ENCODE measurements around the gene PPIB. TPM values are rescaled to one million over a fixed set of nuclear protein-coding genes. Genes with fewer than 3 reads are reported as not detected.
A peak's percentile ranks its signal among the peaks of the same experiment; 100 is the strongest.

The PPIB gene
- 256 TPM for polyA plus RNA-seq (ENCODE audit: insufficient read length)

DNA sequence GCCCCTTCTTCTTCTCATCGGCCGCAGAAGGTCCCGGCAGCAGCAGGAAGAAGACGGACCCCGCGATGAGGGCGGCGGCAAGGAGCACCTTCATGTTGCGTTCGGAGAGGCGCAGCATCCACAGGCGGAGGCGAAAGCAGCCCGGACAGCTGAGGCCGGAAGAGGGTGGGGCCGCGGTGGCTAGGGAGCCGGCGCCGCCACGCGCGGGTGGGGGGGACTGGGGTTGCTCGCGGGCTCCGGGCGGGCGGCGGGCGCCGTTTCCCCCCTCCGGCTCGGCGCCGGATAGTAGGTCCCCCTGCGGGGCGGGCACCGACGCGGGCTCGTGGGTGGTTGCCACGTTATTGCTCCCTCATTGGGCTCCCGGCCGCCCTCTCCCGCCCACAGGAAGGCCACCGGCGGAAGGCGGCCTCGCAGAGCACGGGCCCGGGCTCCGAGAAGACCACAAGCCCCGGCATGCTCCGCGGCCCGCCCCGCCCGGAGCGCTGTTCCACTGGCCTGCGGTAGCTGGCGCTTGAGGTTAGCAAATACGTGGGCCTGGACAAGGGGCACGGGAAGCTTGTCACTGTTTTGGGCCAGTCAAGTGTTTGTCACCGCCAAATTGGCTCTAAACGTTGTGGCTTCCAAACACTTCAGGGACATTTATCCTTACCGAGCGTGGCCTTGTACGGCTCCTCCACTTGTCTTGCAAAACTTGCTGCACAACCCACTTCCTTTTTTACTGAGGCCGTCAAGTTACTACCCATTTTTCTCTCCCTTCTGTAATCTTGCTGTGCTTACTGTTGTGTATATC is at the start of gene PPIB:
Gene PPIB (minus strand): TSS at position 154 of the 790 bp plus-strand sequence. CDS start 36 bp downstream, at position 118.
- peak; percentile 88 for DNase-seq (ENCODE audit: low read depth)

DNA sequence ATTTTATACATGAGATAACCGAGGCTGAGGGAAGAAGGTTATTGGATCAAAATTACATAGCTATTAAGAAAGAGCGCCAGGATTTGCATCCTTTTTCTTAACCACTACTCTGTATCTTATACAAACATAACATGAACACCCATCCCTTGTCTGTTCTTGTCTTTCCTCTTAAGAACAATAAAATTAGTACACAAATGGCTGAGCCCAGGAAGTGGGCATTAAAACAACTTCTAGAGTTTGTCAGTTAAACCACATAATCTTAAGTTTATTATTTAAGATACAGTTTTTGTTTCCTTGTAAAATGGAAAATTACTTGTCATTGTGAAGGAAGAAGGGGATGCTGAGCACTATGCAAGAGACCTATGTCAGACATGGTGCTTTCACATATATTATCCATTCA is 48.9 kb upstream of the PPIB start:
- DNase-seq (ENCODE audit: low read depth), result no peak

DNA sequence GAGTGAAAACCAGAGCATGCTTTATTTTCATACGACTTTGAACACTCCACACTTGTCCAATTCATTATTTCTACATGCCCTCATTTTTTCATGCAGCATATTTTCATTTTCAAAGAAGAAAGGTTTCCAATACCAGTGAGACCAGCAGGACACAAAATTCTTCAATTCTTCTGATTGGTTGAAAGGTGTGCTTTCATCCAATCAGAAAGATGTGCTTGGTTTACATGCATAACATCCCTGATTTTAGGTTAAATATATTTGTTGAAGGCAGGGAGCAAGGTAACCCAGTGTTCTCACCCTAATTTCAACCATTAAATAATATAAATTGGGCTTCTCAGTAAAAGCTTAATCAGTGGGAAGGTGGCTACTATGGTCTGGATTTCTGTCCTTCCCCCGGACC is 47.5 kb upstream of the PPIB start:
- DNase-seq (ENCODE audit: low read depth), result no peak

DNA sequence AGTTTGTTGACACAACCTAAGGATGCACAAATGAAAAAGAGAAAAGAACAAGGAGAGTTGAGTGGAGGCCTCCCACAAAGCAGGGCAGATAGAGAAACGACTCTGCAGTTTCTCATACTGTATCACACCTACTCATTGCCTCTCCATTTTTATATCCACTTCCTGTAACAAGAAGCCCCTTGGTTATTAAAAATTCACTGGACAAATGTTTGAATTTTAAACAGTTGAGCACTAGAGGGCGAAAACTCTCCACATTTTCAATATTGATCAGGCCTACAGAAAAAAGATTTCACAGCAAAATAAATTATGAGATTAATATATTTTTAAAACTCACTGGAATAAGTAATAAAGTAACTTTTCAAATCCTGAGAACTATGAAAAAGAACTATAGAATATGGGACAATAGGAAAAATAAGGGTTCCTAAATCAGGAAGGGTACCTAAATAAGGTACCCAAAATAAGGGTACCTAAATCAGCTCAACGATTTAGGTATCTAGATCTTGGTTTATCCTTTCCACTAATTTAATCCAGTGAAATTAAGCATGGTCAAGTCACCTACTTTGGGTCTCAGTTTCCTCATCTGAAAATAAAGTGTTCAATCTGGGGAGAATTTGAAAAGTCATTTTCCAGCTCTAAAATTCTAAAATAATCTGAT is 47.0 kb upstream of the PPIB start:
- DNase-seq (ENCODE audit: low read depth), result peak; percentile 24

DNA sequence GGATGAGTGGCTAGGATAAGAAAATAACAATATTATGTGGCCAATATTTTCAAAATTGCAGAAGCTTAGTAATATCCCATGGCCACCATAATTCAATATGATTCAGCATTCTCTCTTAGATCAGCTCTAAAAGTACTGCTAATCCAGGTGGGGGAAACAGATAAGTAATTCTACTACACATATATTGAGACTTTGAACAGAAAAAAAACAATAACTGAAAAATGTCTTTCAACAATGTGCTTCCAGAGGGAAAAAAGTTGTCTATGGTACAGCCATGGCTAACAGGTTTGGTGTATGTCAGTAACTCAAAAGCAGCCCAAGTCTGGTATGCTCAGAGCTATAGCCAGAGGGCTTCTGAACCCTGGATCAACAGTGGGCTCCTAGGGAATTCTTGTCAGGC is 42.4 kb upstream of the PPIB start:
- DNase-seq (ENCODE audit: low read depth), result no peak

DNA sequence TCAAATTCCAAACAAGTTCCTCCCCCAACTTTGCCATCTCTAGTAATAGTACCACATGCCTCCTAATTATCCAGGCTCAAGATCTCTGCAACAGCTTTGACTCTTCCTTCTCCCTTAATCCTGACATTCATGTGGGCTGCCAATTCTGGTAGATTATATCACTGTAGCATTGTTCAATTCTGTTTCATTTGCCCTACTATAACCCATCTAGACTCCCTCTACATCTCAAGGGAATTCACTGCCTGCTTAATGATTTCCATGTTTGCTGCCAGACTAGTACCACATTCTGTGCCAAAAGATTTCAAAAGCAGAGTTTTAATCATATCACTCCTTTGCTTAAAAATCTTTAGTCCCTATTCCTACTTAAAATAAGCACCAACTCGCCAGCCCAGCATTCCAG is 34.6 kb upstream of the PPIB start:
- DNase-seq (ENCODE audit: low read depth), result no peak

DNA sequence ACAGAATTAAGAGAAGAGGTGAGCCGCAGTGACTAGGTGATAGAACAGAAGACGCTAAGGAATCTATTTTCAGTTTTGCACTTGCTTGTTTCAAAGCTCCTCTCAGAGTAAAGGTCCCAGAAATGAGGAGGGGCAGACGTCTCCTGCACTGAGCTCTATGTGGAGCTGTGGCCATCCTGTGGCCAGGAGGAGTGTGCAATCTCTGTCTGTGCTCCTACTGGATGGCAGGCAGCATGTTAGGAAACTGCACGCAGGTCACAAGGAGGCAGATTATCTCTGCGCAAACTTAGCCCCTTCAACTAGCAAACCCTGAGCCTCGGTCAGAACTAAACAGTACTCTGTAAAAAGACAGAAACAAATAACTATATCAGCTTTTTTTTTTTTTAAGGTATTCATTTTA is 31.1 kb upstream of the PPIB start:
- no peak for DNase-seq (ENCODE audit: low read depth)

DNA sequence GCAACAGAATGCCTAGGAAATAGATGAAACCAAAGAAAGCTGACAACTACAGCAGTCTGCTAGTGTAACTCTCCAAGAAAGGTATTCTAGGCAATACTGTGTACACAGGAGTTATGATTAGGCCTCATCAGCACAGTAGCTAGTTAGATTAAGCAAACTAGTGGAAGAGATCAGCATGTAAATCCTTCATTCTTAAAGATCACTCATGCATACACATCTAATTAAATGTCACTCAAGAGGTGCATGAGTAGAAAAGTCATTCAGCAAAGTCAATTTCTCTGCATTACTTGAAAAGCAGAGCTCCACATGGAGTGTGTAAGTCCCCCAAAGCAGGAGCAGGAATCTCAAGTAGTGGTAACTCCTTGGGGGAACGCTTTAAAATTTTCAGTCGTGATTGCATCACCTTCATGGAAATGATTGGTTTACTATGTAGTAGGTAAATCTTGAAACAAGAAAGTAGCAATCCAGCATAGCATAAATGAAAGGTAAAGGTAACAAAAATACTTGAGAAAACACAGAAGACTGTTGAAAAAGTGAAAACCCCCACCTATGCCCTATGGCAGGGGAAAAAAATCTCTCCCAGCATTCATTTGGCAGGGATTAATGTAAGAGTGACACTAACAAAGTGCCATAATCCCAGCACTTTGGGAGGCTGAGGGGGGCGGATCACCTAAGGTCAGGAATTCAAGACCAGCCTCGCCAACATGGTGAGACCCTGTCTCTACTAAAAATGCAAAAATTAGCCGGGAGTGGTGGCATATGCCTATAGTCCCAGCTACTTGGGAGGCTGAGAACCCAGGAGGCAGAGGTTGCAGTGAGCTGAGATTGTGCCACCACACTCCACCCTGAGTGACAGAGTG is 29.4 kb upstream of the PPIB start:
- DNase-seq (ENCODE audit: low read depth), result no peak

DNA sequence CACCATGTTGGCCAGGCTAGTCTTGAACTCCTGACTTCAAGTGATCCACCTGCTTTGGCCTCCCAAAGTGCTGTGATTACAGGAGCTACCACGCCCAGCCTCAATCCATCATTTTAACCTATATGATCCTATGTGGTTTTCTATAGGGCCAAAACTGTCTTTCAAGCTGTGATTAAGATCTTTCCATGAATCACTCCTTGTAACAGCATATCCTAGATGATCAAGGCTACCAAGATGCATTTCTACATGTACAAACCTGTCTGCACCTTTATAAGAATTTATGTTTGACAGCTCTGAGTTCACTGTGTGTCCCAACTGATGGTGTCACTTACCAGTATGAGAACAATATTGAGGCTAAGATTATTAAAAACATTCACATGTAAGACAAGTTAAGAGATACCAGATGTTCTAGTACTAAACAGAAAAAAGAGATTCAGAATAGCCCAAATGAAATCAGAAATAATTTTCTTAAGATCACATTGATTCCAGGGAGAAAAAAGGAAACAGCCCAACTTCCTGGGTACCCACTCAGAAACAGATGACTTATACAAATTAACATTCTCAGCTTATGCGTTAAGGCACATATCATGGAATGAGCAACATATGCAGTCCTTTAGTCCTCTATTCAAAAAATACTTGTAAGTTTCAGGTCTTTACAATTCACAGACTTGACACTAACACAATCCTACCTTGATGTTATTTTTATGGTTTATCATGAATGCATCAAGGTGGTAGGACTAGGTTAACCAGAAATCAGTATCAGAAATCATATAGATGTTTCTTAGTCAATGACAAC is 24.8 kb upstream of the PPIB start:
- no peak for DNase-seq (ENCODE audit: low read depth)

DNA sequence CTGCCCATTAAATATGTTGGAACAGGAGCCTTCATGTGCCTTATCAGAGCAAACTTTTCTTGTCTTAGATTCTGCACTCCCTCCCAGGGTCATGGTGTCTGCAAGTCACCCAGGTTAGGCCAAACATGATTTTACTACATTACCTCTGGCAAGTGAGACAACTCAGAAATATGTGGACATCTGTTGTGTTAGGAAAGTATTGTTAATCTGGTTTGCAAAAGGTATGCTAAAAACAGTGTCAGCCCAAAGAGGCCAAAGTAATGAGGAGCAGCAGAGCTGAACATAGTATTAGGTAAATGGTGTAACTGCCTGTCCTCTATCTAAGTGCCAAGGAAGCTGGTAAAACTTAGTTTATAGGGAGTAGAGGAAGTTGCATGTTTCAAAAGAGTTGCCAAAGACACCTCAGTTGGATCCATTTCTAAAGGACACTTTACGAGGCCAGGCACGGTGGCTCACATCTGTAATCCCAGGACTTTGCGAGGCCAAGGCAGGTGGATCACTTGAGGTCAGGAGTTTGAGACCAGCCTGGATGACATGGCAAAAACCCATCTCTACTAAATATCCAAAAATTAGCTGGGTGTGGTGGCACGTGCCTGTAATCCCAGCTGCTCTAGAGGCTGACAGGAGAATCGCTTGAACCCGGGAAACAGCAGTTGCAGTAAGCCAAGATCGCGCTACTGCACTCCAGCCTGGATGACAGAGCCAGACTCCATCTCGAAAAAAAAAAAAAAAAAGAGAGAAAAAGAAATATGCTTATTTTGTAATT is 22.5 kb upstream of the PPIB start:
- no peak for DNase-seq (ENCODE audit: low read depth)

DNA sequence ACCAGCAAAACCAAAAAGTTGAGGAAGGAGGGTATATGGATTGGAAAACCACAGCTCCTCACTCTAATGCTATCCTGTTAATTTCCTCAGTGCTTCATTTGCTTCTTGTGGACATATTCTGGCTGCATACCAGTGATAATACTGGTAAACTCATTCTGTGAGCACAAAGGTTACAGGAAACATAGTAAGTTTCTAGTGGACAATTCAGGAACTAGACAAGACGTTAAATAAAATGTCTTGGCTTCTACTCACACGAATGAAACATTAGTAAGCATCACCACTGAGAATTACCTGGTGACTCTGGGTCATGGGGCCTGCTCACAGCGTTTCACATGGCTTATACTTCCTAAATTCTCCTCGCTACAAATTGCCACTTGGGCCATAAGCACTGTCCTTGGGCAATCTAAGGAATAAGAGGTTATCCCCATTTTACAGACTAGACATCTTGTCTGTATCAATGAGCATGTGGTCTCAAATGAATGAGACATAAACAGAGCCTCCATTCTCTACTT is 20.1 kb upstream of the PPIB start:
- no peak for DNase-seq (ENCODE audit: low read depth)

DNA sequence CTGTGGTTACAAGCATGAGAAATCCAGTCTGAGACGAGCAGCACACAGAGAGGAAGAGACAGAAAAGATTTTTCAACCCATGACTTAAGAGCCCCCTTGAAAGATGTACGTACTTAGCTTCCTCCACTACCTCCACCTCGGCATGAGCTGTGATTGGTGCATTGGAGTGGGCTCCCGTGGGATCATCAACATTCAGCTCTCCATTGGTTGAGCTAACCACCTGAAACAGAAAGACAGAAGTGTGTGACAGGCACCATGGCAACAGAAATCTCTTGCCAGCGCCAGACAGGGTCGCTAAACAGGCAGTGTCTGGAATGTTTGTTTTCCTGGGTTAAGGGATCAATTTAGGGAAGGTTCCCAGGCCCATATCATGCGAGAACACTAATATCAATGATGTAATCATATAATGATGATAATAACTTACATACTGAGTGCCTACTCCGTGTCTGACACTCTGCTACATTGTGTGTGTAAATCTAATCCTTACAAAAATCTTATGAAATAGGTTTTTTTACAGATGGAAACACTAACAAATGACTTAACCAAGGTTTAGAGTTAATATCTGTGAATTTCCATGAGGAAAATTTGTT is 17.5 kb upstream of the PPIB start:
- no peak for DNase-seq (ENCODE audit: low read depth)

DNA sequence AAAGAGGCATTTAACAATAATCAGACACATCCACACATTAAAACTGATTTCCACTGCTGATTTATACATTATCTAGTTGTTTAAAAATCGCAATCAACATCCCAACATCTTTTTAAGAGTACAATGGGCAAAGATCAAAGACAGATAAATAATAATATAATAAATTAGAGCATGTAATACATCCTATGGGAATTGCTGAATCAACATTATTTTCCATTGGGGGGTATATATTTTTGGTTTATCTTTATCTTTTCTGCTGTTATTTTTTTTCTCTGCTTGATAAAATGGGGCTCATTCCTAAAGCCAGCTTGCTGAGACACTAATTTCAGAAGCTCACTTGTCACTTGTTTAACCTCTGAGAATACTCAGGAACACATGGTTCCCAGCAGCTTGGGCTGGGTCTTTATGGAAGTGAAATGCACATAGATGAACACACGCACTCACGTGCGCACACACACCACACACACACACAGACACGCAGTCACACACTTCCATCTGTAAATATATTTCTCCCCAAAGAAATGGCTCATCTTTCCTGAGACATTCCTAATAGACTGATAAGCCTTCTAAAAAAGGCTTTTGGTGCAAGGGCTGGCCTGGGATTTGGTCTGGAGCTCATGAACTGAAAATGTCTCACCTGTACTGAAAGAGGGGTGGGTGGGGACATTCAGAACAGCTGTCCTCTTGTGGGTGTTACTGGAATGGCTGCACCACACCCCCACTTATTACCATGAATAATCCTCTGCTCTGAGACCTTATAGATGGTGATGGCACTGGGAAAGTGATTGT is 3.5 kb upstream of the PPIB start:
- no peak for DNase-seq (ENCODE audit: low read depth)

DNA sequence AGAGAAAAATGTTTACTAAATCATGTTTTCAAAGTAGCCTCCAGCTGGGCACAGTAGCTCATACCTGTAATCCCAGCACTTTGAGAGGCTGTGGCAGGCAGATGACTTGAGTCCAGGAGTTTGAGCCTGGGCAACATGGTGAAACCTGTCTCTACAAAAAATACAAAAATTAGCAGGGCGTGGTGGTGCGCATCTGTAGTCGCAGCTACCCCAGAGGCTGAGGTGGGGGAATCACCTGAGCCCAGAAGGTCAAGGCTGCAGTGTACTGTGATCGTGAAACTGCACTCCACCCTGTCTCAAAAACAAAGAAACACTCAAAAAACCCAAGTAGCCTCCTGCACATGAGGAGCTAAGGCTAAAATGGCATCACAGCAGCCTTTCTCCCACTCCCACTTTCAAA is 1.6 kb upstream of the PPIB start:
- DNase-seq (ENCODE audit: low read depth), result no peak

DNA sequence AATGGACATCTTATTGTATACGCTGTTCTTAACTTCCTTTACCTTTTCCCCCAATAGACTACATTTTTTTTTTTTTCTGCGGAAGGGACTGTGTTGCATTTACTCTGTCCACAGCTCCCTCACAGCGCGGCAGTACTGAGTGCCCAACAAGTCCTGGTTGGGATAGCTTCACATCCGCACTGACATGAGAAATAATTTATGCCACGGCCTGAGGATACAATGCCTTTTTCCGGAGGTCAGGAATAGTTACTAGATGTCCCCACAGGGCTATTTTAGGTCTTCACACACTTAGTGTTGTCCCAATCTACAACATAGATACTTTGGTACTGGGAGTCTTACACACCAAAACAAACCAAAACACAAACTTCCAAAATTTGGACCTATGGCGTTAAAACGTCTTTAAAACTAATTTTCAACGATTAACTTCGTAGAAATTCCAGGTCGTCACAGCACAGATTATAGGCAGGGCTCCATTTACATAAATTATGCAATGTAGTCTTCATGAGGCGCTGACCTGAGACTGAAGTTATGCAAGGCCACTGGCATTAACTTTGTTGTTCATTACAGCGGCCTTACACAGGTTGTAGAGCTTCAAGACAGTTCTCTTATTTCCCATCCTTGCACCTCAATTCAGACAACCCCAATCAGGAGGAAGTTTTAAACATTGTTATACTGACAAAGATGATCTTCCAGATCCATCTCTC is 989 bp upstream of the PPIB start:
- no peak for DNase-seq (ENCODE audit: low read depth)

DNA sequence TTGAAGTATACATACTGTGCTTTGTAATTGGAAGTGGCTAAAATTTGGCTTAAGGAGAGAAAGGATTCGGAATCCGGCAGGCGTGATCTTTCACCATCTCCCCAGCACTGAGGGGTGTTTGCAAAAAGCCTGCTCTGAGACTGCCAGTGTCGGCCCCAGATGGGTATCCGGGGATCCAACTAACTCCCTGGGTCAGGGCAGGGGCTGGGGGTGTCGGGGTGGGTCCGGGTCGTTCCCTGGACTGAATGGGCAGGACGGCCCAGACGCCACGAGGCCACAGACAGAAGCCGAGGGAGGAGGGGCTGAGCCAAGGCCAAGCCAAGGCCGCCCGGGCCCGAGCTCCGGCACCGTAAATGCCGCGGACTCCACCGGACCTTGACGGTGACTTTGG is 349 bp downstream of the PPIB start:
- no peak for DNase-seq (ENCODE audit: low read depth)

DNA sequence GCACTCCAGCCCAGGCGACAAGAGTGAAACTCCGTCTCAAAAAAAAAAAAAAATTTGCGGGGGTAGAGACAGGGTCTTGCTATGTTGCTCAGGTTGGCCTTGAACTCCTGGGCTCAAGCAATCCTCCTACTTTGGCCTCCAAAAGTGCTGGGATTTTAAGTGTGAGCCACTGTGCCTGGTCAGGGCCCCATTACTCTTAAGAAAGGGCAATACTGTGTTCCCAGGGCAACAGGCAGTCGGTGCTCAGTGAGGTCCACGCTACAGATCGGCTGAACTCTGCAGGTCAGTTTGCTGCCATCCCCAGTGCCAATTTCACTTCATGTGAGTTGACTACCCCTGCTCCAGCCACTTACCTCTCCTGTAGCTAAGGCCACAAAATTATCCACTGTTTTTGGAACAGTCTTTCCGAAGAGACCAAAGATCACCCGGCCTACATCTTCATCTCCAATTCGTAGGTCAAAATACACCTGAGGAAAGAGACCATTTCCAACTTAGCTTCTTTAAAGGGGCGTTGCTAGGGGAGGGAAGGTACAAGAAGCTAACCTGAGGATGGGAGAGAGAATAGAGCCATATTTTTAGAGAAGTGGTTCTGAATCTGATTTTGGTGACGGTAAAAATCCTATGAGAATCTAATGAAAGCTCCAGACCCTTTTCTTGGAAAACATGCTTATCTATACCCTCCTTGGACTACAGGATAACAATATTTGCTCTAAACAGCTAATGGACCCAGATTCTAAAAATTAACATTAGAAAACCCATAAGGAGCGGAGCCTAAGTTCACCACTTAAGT is 939 bp downstream of the PPIB start:
- no peak for DNase-seq (ENCODE audit: low read depth)
